ENCODE data around the gene ROR1.

Gene ROR1

DNA sequence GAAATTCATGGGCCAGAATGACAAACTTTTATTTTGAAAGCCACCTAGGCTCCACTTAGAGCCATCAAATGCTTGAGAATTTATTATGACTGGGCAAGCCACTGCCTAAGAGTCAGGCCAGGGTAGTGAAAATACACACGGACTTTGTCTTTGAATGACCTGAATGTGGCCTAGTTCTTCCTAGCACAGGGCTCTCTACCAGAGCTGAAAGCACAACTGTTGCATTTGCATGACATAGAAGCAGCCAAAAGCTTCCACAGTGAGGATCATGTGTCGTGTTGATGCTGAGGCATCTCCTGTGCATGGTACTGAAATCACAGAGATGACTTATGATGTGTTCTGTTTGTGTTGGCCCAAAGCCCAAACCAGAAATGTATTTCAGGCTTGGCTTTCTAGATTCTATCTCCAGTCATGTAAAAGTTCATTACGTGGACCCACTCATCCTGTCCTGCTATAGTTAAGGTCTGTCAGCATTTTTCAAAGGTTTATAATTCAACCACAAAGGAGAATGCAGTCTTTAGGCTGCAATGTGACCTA, 265.6 kb downstream of the ROR1 start:
- no peak overlapping the region for H3K4me3 ChIP-seq (ENCODE audit: low read length)
- no peak for TF ChIP-seq ZNF274 (IDR thresholded peaks at IDR 0.05; ENCODE audit: low read depth, low read length)

GRCh38 chr1:64041371-64042131, 267.7 kb downstream of the ROR1 start:
- H3K4me3 ChIP-seq (ENCODE audit: low read length) = no peak overlapping the region
- TF ChIP-seq ZNF274 (IDR thresholded peaks at IDR 0.05; ENCODE audit: low read depth, low read length) = no peak

DNA sequence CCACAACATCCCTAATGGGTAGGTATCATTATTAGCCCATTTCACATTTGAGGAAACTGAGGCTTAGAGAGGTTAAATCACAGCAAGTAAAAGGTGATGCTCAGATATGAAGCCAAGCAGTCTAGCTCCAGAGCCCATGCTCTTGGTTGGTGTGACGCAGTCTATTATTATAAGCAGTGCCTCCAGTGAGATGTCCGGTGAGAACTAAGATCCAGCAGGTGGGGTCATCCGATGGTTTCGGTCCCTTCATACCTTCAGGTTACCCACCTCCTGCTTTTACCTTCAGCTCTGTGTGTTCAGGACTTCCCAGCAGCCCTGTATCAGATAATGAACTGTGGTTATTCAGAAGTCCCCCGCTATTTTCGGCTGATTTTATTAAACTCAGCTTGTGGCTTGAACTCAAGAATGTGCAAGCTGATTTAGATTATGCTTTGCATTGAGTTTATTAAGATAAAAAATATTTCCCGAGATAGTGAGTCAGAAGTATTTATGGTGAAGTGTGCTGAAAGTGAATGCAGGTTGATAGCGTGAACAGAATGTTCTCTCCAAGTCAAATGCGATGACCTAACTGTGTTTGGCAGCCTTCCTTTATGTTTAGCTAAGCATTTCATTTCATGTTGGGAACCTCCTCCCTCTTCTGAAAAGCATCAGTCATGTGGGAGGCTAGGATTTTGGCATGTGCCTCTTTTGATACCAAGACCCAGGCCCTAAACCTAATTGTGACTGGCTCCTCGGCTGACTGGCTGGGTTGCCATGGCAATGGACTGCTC, 268.7 kb downstream of the ROR1 start:
- H3K4me3 ChIP-seq (ENCODE audit: low read length) = no peak overlapping the region
- no peak for TF ChIP-seq ZNF274 (IDR thresholded peaks at IDR 0.05; ENCODE audit: low read depth, low read length)

- no peak for TF ChIP-seq ZNF274 (IDR thresholded peaks at IDR 0.05; ENCODE audit: low read depth, low read length)
- H3K4me3 ChIP-seq (ENCODE audit: low read length) = no peak overlapping the region
Observed at GRCh38 chr1:64043288-64043687, 269.5 kb downstream of the ROR1 start.

GRCh38 chr1:64043976-64044375, 270.2 kb downstream of the ROR1 start:
- TF ChIP-seq ZNF274 (IDR thresholded peaks at IDR 0.05; ENCODE audit: low read depth, low read length) = no peak
- H3K4me3 ChIP-seq (ENCODE audit: low read length) = no peak overlapping the region

DNA sequence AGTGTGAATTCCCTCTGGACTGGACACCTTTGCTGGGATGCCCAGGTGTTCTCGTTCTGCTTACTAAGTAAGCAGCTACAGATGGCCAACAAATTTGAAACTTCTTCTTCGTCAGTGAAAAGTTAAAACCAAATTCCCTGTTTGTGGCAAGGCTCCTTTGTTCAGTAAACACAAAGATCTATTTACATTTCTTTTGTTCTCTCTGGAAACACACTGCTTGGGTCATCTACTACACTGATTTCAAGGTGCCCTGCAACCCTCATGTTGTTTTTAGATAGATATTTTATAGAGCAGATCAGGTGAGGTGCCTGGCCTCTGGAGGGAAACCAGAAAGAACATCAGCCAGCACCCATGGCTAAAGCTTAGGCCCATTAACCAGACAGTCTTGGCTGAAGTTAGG, 272.4 kb downstream of the ROR1 start:
- H3K4me3 ChIP-seq (ENCODE audit: low read length) = no peak overlapping the region
- TF ChIP-seq ZNF274 (IDR thresholded peaks at IDR 0.05; ENCODE audit: low read depth, low read length) = no peak

DNA sequence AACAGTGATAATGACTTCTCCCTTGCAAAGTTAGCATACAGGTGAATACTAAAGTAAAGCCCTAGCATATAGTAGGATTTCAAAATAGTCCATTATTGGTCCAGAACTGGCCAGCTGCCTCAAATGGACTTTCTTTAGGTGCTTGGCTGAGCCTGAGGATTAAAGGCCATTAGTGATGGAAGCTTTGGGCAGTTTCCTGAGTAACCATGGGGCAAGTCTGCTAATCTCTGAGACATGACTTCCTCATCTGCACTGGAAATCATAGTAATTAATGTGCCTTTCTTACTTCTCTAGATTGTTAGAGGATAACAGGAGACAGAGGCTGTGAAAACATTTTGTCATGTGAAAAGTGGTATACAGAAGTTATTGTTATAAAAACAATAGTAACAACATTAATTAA, 273.1 kb downstream of the ROR1 start:
- no peak overlapping the region for H3K4me3 ChIP-seq (ENCODE audit: low read length)
- no peak for TF ChIP-seq ZNF274 (IDR thresholded peaks at IDR 0.05; ENCODE audit: low read depth, low read length)

GRCh38 chr1:64047549-64047996, 273.8 kb downstream of the ROR1 start:
- no peak for TF ChIP-seq ZNF274 (IDR thresholded peaks at IDR 0.05; ENCODE audit: low read depth, low read length)
- no peak overlapping the region for H3K4me3 ChIP-seq (ENCODE audit: low read length)

DNA sequence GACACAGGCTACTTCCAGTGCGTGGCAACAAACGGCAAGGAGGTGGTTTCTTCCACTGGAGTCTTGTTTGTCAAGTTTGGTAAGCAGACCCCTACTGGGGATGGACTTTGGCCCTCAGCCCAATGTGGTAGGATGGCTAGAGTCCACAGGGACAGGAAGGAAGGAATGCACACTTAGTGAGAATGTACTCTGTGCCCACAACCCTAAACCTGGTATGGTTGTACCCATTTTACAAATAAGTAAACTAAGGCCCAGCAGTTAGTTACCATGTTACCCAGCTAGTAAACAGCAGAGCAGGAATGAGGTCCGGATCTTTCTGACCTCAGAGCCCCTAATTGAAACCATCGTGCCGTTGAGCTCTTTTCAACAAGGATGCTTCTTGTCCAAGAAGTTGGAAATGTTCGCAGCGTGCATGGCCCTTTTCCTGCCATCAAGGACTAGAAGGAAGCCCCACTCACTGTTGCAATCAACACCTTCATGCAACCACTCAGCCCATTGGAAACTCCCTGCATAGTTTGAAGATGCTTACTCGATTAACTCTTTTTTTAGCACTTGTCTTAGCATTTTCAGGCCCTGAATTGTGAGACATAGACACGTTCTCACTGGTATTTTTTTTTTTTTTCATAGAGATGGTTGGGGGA, 276.2 kb downstream of the ROR1 start:
- no peak overlapping the region for H3K4me3 ChIP-seq (ENCODE audit: low read length)
- no peak for TF ChIP-seq ZNF274 (IDR thresholded peaks at IDR 0.05; ENCODE audit: low read depth, low read length)

- H3K4me3 ChIP-seq (ENCODE audit: low read length) = no peak overlapping the region
- no peak for TF ChIP-seq ZNF274 (IDR thresholded peaks at IDR 0.05; ENCODE audit: low read depth, low read length)
Observed at GRCh38 chr1:64050601-64051000, 276.8 kb downstream of the ROR1 start.

DNA sequence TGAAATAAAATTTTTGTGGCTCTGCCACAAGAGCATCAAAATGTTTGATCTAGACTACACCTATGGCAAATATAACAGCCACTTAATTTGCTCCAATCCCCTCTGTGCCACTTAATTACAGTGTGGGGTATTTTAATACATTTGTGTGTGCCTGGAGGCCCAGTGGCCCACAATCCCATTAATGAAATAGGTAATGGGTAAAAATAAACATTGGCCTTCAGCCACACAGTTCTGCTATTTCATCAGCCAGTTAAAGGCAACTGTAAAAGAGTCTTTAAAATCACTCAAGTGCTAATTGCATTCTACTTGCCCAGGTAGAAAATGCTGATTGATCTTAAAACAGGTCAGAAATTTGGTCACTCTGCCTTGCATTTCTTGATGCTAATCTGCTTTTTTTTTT, 278.0 kb downstream of the ROR1 start:
- H3K4me3 ChIP-seq (ENCODE audit: low read length) = no peak overlapping the region
- TF ChIP-seq ZNF274 (IDR thresholded peaks at IDR 0.05; ENCODE audit: low read depth, low read length) = no peak

DNA sequence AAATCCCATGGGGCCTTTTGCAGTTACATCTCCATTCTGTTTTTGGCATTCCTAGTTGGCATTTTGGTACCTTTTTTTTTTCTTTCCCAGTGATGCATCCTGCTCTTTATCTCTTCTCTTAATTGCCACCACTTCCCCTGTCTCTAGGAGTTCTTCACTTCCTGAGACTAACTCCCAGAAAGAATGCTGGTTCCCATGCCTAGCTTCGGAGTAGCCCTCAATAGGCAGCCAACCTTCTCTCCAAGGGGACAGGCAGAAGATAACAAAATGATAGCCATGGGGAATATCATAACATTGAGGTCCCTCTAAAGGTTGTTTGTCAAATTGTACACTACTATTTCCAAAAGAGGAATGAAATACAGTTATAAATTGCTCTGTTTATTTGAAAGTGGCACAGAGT, 279.0 kb downstream of the ROR1 start:
- H3K4me3 ChIP-seq (ENCODE audit: low read length) = no peak overlapping the region
- TF ChIP-seq ZNF274 (IDR thresholded peaks at IDR 0.05; ENCODE audit: low read depth, low read length) = no peak

DNA sequence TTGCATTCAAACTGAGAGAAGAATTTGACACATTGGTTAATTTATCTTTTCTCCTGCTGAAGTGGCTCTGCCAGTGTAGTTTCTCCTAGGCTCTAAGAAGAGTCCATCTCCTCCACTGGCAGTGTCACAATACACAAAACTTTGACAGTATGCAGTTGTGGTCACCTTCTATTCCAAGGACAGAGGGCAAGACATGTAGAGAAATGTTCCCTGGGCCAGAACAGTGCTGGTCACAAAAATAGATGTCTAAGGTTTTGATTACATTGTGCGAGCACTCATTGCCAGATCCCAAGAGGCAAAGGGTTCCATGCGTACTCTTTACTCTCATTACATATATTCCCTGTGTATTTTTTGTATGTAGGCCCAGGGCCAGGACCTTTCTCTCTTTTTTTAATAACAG, 281.5 kb downstream of the ROR1 start:
- no peak for TF ChIP-seq ZNF274 (IDR thresholded peaks at IDR 0.05; ENCODE audit: low read depth, low read length)
- no peak overlapping the region for H3K4me3 ChIP-seq (ENCODE audit: low read length)

GRCh38 chr1:64059556-64059955, 285.7 kb downstream of the ROR1 start:
- TF ChIP-seq ZNF274 (IDR thresholded peaks at IDR 0.05; ENCODE audit: low read depth, low read length) = no peak
- no peak overlapping the region for H3K4me3 ChIP-seq (ENCODE audit: low read length)
